Brain microvascular endothelial cell (primary cell): ENCODE results near the gene AP3B1.
A peak's percentile ranks its signal among the peaks of the same experiment; 100 is the strongest.
"Not testable (repeated sequence)": the region's sequence is repeated elsewhere in the genome, so short reads cannot be mapped to it uniquely, and the experiment has no call there.

Source experiments
- DNase-seq: peaks from one replicate; pipeline ENCODE4 v3.0.0-alpha.2; 2020
- H3K27ac ChIP-seq: fragments of 250-450 bp; sonication (Bioruptor Pico); 2 replicates; pipeline ENCODE4 v1.5.1; 2020; ENCODE audit warnings: mild to moderate bottlenecking, moderate library complexity
- H3K27me3 ChIP-seq: fragments of 250-450 bp; sonication (Bioruptor Pico); replicated peaks from 2 replicates; pipeline ENCODE4 v1.5.1; 2020; ENCODE audit warnings: mild to moderate bottlenecking
- H3K36me3 ChIP-seq: fragments of 250-450 bp; sonication (Bioruptor Pico); replicated peaks from 2 replicates; pipeline ENCODE4 v1.5.1; 2020; ENCODE audit warnings: mild to moderate bottlenecking
- H3K4me3 ChIP-seq: 2 replicates; pipeline ENCODE4 v1.5.1; 2011; ENCODE audit warnings: low read depth, mild to moderate bottlenecking, control low read depth, low read length, moderate library complexity
- CTCF ChIP-seq: IDR thresholded peaks from 2 replicates; pipeline ENCODE4 v1.5.1; 2011; ENCODE audit warnings: low read depth, mild to moderate bottlenecking, moderate library complexity, low read length, control low read depth, inconsistent platforms; ENCODE audit errors: missing control alignments
- in situ Hi-C: cut with HindIII; loops from 2 replicates; pipeline ENCODE4 v1.10.0; 2017; ENCODE audit warnings: low sequenced_read_pairs, low pct_ligation_motif_present

Gene AP3B1

DNA sequence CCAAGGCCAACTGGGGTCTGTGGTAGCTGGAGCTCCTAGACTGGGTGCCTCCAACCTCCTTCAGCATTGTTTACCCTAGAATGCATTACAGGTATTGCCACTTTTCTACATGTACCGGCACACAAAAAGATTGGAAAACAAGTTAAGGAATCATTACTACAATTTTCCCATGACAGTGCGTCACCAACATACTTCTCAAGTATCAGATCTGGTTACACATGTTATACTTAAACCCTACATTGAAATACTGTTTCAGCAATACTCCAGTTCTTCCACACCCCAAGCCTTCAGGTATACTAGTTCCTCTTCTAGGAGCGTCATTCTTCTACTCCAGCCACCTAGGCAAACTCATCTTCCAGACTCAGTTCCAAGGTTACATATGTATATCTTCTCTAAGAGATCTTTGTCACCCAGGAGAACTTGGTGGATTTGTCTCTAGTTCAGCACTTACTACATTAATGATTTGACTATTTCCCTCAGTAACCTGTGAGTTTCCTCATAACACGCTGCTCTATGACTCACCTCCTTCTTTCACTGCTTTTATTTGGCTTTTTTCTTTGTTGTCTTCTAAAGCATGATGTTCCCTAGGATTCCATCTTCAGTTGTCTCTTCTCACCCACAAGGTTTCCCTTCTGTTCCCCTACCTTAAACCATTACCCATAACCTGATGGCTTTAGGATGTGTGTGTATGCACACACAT, 217.0 kb downstream of the AP3B1 start:
- TF ChIP-seq CTCF: no peak
- DNase-seq: no peak
- H3K27ac ChIP-seq: no peak overlapping the region
- no peaks in the 10 kb centered on the region for H3K27me3 ChIP-seq
- in situ Hi-C loops: no loop called here
- no peaks in the 10 kb centered on the region for H3K36me3 ChIP-seq
- H3K4me3 ChIP-seq: no peak overlapping the region

GRCh38 chr5:78076351-78076750, 218.1 kb downstream of the AP3B1 start:
- DNase-seq: no peak
- no peaks in the 10 kb centered on the region for H3K27me3 ChIP-seq
- TF ChIP-seq CTCF: no peak
- H3K27ac ChIP-seq: no peak overlapping the region
- H3K36me3 ChIP-seq: no peaks in the 10 kb centered on the region
- in situ Hi-C loops: no loop called here
- no peak overlapping the region for H3K4me3 ChIP-seq

DNA sequence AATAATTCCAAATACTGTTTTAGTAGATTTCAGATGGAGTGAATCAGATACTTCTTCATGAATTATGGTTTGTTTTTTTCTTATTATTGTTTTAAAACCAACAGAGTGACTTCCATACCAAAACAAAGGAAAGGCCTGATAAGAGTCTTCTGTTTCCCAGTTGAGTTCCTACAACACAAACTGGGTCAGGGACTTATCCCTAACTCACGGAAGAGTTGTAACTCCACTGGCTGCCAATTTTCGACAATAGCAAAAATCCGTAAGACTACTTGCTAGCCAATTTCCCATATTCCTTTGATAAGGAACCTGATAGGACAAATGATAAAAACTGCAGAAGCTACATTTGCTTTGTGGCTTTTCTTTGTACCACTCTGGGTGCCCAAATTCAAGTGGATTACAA, 219.2 kb downstream of the AP3B1 start:
- Histone ChIP-seq H3K27me3 (no peaks in the 10 kb centered on the region), H3K27ac (no peak overlapping the region), H3K4me3 (no peak overlapping the region), H3K36me3 (no peaks in the 10 kb centered on the region)
- in situ Hi-C loops: no loop called here
- DNase-seq: no peak
- no peak for TF ChIP-seq CTCF

GRCh38 chr5:78070691-78071090, 223.8 kb downstream of the AP3B1 start:
- DNase-seq, H3K4me3 ChIP-seq, H3K27ac ChIP-seq, in situ Hi-C loops, H3K36me3 ChIP-seq, H3K27me3 ChIP-seq: not testable (repeated sequence)

GRCh38 chr5:78067581-78067980, 226.9 kb downstream of the AP3B1 start:
- H3K36me3 ChIP-seq, H3K27ac ChIP-seq, in situ Hi-C loops, H3K4me3 ChIP-seq, DNase-seq, H3K27me3 ChIP-seq: not testable (repeated sequence)

GRCh38 chr5:78066722-78067121, 227.8 kb downstream of the AP3B1 start:
- H3K4me3 ChIP-seq, in situ Hi-C loops, H3K27me3 ChIP-seq, DNase-seq, H3K27ac ChIP-seq, H3K36me3 ChIP-seq: not testable (repeated sequence)

DNA sequence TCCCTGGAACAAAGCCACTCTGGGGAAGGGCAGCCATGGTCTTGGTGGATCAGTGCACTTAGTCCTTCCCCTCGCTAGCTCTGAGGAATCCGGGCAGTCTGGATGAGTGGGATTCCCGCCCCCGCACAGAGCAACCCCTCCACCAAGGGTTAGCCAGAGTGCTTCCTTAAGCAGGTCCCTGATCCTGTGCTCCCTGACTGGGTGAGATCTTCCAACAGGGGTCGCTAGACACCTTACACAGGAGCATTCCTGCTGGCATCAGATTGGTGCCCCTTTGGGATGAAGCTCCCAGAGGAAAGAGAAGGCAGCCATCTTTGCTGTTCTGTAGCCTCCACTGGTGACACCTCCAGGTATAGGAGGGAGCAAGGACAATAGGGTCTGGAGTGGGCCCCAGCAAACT, 228.8 kb downstream of the AP3B1 start:
- in situ Hi-C loops: no loop called here
- Histone ChIP-seq H3K36me3 (no peaks in the 10 kb centered on the region), H3K4me3 (no peak overlapping the region), H3K27ac (no peak overlapping the region), H3K27me3 (no peaks in the 10 kb centered on the region)
- TF ChIP-seq CTCF: peak; percentile 19
- no peak for DNase-seq
